ENCODE measurements around the gene DGKH.

DNA sequence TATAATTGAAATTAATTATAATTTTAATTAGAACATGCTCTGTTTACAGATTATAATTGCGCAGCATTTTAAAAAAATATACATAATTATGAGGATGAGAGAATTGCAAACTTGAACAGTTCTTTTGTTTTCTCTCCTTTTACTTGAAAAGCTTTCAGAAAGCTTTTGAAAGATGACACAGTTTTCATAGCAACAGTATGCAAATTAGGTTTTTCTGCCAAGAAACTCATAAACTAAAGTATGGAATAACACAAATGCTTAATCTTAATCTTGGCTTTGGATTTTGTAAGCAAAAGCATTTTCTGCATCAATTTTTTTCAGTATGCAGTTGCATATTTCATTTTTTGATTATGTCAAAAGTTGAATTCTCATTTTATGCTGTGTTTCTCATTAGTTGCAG, 190.7 kb downstream of the DGKH start:
- TF ChIP-seq FUS (optimal IDR thresholded peaks at IDR 0.05; ENCODE audit: low read depth, low read length), result no peak
- TF ChIP-seq, protein P1, sequence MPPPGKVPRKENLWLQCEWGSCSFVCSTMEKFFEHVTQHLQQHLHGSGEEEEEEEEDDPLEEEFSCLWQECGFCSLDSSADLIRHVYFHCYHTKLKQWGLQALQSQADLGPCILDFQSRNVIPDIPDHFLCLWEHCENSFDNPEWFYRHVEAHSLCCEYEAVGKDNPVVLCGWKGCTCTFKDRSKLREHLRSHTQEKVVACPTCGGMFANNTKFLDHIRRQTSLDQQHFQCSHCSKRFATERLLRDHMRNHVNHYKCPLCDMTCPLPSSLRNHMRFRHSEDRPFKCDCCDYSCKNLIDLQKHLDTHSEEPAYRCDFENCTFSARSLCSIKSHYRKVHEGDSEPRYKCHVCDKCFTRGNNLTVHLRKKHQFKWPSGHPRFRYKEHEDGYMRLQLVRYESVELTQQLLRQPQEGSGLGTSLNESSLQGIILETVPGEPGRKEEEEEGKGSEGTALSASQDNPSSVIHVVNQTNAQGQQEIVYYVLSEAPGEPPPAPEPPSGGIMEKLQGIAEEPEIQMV (tag; conservative IDR thresholded peaks at IDR 0.05; ENCODE audit: low read depth), result no peak
- TF ChIP-seq CHCHD3 (CRISPR knock-in tag; IDR thresholded peaks at IDR 0.05), result no peak

Measured in K562 (cell line).